GM21825 (cell line): ENCODE results near the gene TNKS1BP1.

ENCODE experiments used
- ATAC-seq: cut with Tn5 transposase; IDR thresholded peaks from one replicate; pipeline ENCODE4 v1.9.1; 2021; ENCODE audit warnings: mild to moderate bottlenecking, moderate library complexity; ENCODE audit not compliant: unreplicated experiment

Gene TNKS1BP1

GRCh38 chr11:57312511-57313021, 12.2 kb downstream of the TNKS1BP1 start:
- no peak for ATAC-seq

GRCh38 chr11:57311109-57311936, 13.4 kb downstream of the TNKS1BP1 start:
- peak; percentile 98 for ATAC-seq

- ATAC-seq = no peak
These were observed 14.1 kb downstream of the TNKS1BP1 start for GRCh38 chr11:57310630-57311086.

GRCh38 chr11:57310091-57310490, 14.7 kb downstream of the TNKS1BP1 start:
- ATAC-seq = no peak

- ATAC-seq = no peak
These were observed 15.4 kb downstream of the TNKS1BP1 start for GRCh38 chr11:57309106-57310059.

- ATAC-seq = no peak
These were observed 16.2 kb downstream of the TNKS1BP1 start for GRCh38 chr11:57308426-57309060.

- no peak for ATAC-seq
These were observed 17.0 kb downstream of the TNKS1BP1 start for GRCh38 chr11:57307666-57308270.

GRCh38 chr11:57306940-57307565, 17.7 kb downstream of the TNKS1BP1 start:
- ATAC-seq = no peak

GRCh38 chr11:57306161-57306876, 18.4 kb downstream of the TNKS1BP1 start:
- ATAC-seq = no peak

- no peak for ATAC-seq
These were observed 19.2 kb downstream of the TNKS1BP1 start for GRCh38 chr11:57305523-57305922.

- ATAC-seq = no peak
These were observed 20.7 kb downstream of the TNKS1BP1 start for GRCh38 chr11:57303990-57304579.

GRCh38 chr11:57303280-57303989, 21.3 kb downstream of the TNKS1BP1 start:
- no peak for ATAC-seq

- ATAC-seq = no peak
These were observed 22.3 kb downstream of the TNKS1BP1 start for GRCh38 chr11:57302489-57302888.

- ATAC-seq = no peak
These were observed 22.9 kb downstream of the TNKS1BP1 start for GRCh38 chr11:57301711-57302423.

- ATAC-seq = no peak
These were observed 24.0 kb downstream of the TNKS1BP1 start for GRCh38 chr11:57300785-57301184.

GRCh38 chr11:57299150-57299737, 25.5 kb downstream of the TNKS1BP1 start:
- ATAC-seq = no peak

GRCh38 chr11:57297221-57297620, 27.5 kb downstream of the TNKS1BP1 start:
- ATAC-seq = no peak
